Stimulated activated CD4-positive, alpha-beta T cell treated with anti-CD3 and anti-CD28 coated beads, Interleukin-15, amount 100 ng/mL, for 48 hours (primary cell): ENCODE measurements around the gene GRM7.

Experiments used
- DNase-seq, 2 donors: peaks; one replicate each; pipeline ENCODE4 v3.0.0-alpha.2; 2020; ENCODE audit warnings: low read depth in 2 of 2

GRM7 gene

GRCh38 chr3:7498715-7499114 lies 637.8 kb downstream of the GRM7 start:
- DNase-seq = no peak

- DNase-seq = no peak
These were observed 642.5 kb downstream of the GRM7 start for GRCh38 chr3:7503431-7503830.

- DNase-seq = no peak
These were observed 644.2 kb downstream of the GRM7 start for GRCh38 chr3:7504886-7505775.

GRCh38 chr3:7506606-7507180 lies 645.8 kb downstream of the GRM7 start:
- DNase-seq = no peak

GRCh38 chr3:7508821-7509220 lies 647.9 kb downstream of the GRM7 start:
- DNase-seq = no peak

GRCh38 chr3:7512048-7512447 lies 651.1 kb downstream of the GRM7 start:
- no peak for DNase-seq

GRCh38 chr3:7518026-7518425 lies 657.1 kb downstream of the GRM7 start:
- DNase-seq = no peak

GRCh38 chr3:7518456-7518855 lies 657.5 kb downstream of the GRM7 start:
- DNase-seq = no peak

GRCh38 chr3:7520059-7520458 lies 659.1 kb downstream of the GRM7 start:
- DNase-seq = no peak

GRCh38 chr3:7520593-7520992 lies 659.7 kb downstream of the GRM7 start:
- no peak for DNase-seq

GRCh38 chr3:7536510-7536909 lies 675.6 kb downstream of the GRM7 start:
- DNase-seq = no peak

GRCh38 chr3:7536921-7537320 lies 676.0 kb downstream of the GRM7 start:
- DNase-seq = no peak

GRCh38 chr3:7543294-7543880 lies 682.5 kb downstream of the GRM7 start:
- no peak for DNase-seq

GRCh38 chr3:7545334-7545733 lies 684.4 kb downstream of the GRM7 start:
- DNase-seq = no peak

- no peak for DNase-seq
These were observed 685.3 kb downstream of the GRM7 start for GRCh38 chr3:7546253-7546652.

- DNase-seq = no peak
These were observed 686.9 kb downstream of the GRM7 start for GRCh38 chr3:7547826-7548225.

- no peak for DNase-seq
These were observed 702.0 kb downstream of the GRM7 start for GRCh38 chr3:7562892-7563291.

GRCh38 chr3:7565574-7565973 lies 704.7 kb downstream of the GRM7 start:
- DNase-seq = no peak

- no peak for DNase-seq
These were observed 706.2 kb downstream of the GRM7 start for GRCh38 chr3:7567160-7567559.

GRCh38 chr3:7568526-7569184 lies 707.7 kb downstream of the GRM7 start:
- no peak for DNase-seq

- DNase-seq = no peak
These were observed 712.4 kb downstream of the GRM7 start for GRCh38 chr3:7573330-7573729.

- no peak for DNase-seq
These were observed 713.5 kb downstream of the GRM7 start for GRCh38 chr3:7574435-7574834.

GRCh38 chr3:7576071-7576470 lies 715.2 kb downstream of the GRM7 start:
- DNase-seq = no peak
